ENCODE measurements around the gene BPGM.

The BPGM gene

DNA sequence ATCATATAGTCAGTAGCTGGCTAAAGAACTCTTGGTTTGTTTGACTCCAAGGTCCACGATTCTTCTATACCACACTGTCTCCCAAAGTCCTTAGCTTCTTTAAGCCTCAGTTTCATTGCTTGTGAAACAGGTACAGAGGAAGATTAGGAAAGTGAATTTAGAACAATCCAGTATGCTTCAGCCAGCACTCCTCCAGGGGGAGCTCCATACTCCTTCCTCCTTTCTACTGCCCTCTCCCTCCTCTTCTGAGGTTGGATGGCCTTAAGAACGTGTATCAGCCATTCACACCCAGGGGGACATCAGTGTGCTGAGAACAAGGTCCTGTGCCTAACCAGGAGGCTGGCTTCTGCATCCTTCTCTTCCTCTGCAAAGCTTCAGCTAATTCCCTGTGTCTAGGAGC is 78.0 kb downstream of the BPGM start:
- DNase-seq = no peak

DNA sequence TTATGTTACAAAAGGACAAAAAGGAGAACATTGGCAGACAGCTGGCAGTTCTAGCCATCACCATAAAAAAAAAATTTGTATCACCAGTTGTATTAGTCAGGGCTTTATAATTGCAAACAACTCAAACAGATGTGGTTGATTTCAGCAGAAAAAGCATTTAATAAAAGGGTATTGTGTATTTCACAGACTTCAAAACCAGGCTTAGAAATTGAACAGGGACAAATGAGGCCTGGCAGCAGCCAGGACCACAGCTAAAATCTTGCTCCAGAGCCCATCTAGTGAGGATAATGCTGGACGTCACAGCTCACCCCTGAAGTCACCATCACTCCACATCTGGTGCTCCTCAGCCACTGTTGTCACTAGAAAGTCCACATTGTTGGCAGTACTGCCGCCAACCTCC is 79.9 kb downstream of the BPGM start:
- DNase-seq = no peak

GRCh38 chr7:134727711-134728110 is 81.1 kb downstream of the BPGM start:
- no peak for DNase-seq

All from NCI-H226 (cell line).